ENCODE results near the gene FAM241B.

FAM241B gene

GRCh38 chr10:69609077-69609476 lies 21.0 kb upstream of the FAM241B start:
- no peak for TF ChIP-seq CTCF (IDR thresholded peaks at IDR 0.05; ENCODE audit: low read depth, low read length, missing control alignments)
- H3K4me3 ChIP-seq (ENCODE audit: low read depth, low read length) = no peak overlapping the region
- in situ Hi-C loops (cut with HindIII; ENCODE audit: low sequenced_read_pairs) = no loop called here
- no peak for DNase-seq (ENCODE audit: low read depth)

- no peak for TF ChIP-seq CTCF (IDR thresholded peaks at IDR 0.05; ENCODE audit: low read depth, low read length, missing control alignments)
- H3K4me3 ChIP-seq (ENCODE audit: low read depth, low read length) = no peak overlapping the region
- no peak for DNase-seq (ENCODE audit: low read depth)
- in situ Hi-C loops (cut with HindIII; ENCODE audit: low sequenced_read_pairs) = no loop called here
Observed at GRCh38 chr10:69612760-69613159, 17.3 kb upstream of the FAM241B start.

GRCh38 chr10:69614130-69614529 lies 15.9 kb upstream of the FAM241B start:
- H3K4me3 ChIP-seq (ENCODE audit: low read depth, low read length) = no peak overlapping the region
- in situ Hi-C loops (cut with HindIII; ENCODE audit: low sequenced_read_pairs) = no loop called here
- no peak for TF ChIP-seq CTCF (IDR thresholded peaks at IDR 0.05; ENCODE audit: low read depth, low read length, missing control alignments)
- no peak for DNase-seq (ENCODE audit: low read depth)

- TF ChIP-seq CTCF (IDR thresholded peaks at IDR 0.05; ENCODE audit: low read depth, low read length, missing control alignments) = no peak
- in situ Hi-C loops (cut with HindIII; ENCODE audit: low sequenced_read_pairs) = no loop called here
- DNase-seq (ENCODE audit: low read depth) = no peak
- H3K4me3 ChIP-seq (ENCODE audit: low read depth, low read length) = no peak overlapping the region
Observed at GRCh38 chr10:69616358-69616757, 13.7 kb upstream of the FAM241B start.

- in situ Hi-C loops (cut with HindIII; ENCODE audit: low sequenced_read_pairs) = no loop called here
- H3K4me3 ChIP-seq (ENCODE audit: low read depth, low read length) = no peak overlapping the region
- TF ChIP-seq CTCF (IDR thresholded peaks at IDR 0.05; ENCODE audit: low read depth, low read length, missing control alignments) = no peak
- DNase-seq (ENCODE audit: low read depth) = no peak
Observed at GRCh38 chr10:69618746-69619145, 11.3 kb upstream of the FAM241B start.

- DNase-seq (ENCODE audit: low read depth) = no peak
- in situ Hi-C loops (cut with HindIII; ENCODE audit: low sequenced_read_pairs) = no loop called here
- TF ChIP-seq CTCF (IDR thresholded peaks at IDR 0.05; ENCODE audit: low read depth, low read length, missing control alignments) = no peak
- H3K4me3 ChIP-seq (ENCODE audit: low read depth, low read length) = no peak overlapping the region
Observed at GRCh38 chr10:69619626-69620025, 10.4 kb upstream of the FAM241B start.

GRCh38 chr10:69620625-69621024 lies 9.4 kb upstream of the FAM241B start:
- no peak overlapping the region for H3K4me3 ChIP-seq (ENCODE audit: low read depth, low read length)
- no peak for DNase-seq (ENCODE audit: low read depth)
- in situ Hi-C loops (cut with HindIII; ENCODE audit: low sequenced_read_pairs) = no loop called here
- no peak for TF ChIP-seq CTCF (IDR thresholded peaks at IDR 0.05; ENCODE audit: low read depth, low read length, missing control alignments)

All from astrocyte of the cerebellum (primary cell).